ENCODE measurements around the gene DNMT3A.

Gene DNMT3A

DNA sequence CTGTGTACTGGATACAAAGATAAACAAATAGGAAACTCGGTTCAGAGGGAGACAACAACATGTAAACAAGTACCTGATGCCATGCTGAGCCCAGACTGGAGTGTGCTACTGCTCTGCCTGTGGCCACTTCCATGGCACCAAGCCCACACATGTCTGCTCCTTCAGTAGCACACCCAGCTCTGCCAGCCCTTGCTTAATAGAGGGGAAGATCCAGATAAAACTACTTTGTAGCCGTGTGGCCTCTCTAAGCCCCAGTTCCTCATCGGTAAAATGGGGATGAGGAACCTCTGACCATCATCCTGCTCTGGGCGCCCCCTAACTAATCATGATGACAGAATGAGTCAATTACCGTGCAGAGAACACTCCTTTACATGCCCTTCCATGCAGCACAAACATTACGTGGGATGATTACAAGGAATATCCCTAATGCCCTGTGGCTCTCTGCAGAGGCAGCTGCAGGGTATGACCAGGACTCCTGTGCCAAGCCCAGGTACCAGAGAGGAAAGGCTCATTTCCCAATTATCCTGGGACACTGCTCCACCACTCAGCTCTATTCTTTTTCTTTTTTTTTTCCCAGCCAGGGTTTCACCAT lies 34.9 kb downstream of the DNMT3A start:
- Histone ChIP-seq H3K4me1 (ENCODE audit: insufficient read depth, low read length, poor library complexity, severe bottlenecking) (peaks cover 16% of the 10 kb centered on the region), H3K79me2 (ENCODE audit: insufficient read depth, low read length) (no peaks in the 10 kb centered on the region), H3K36me3 (ENCODE audit: insufficient read depth, low read length) (peaks cover 8% of the 10 kb centered on the region; the same call in 1 of the 2 replicates), H3F3A (ENCODE audit: low read depth) (no peaks in the 10 kb centered on the region), H4K20me1 (ENCODE audit: insufficient read depth, low read length, poor library complexity, severe bottlenecking) (no peaks in the 10 kb centered on the region), H3K9me2 (replicated peaks; ENCODE audit: low read depth, low read length) (no peaks in the 10 kb centered on the region), H3K27me3 (ENCODE audit: insufficient read depth, low read length, poor library complexity, severe bottlenecking) (no peaks in the 10 kb centered on the region), H3K4me3 (ENCODE audit: low read length, poor library complexity, severe bottlenecking) (no peak overlapping the region), H3K9ac (ENCODE audit: low read depth, low read length, poor library complexity, severe bottlenecking) (no peak overlapping the region), H3K9me3 (ENCODE audit: insufficient read depth, low read depth, low read length) (no peaks in the 10 kb centered on the region), H3K4me2 (ENCODE audit: low read depth, low read length, poor library complexity, severe bottlenecking) (no peak overlapping the region), H2AFZ (ENCODE audit: low read length) (no peak overlapping the region)
- TF ChIP-seq EZH2phosphoT487 (IDR thresholded peaks at IDR 0.05; ENCODE audit: borderline replicate concordance) (no peak), CTCF (conservative IDR thresholded peaks at IDR 0.05; ENCODE audit: low read length) (no peak)

DNA sequence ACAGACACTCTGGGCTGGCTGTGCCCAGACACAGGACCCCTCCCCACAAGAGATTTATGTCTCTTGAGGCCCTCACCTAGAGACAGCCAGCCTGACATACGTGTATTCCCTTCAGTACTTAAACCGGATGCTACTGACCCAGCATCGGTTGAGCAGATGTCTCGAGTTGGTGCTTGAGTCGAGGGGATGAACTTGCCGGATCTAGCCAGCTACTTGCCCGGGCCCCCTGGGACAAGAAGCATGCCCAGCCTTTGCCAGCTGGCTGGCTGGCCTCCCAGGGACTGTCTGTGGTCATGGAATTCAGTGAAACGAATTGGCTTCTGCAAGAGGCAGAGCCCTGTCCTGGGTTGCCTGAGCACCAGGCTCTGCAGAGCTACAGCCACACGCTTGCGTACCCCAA lies 36.0 kb downstream of the DNMT3A start:
- H3F3A ChIP-seq (ENCODE audit: low read depth) = peaks cover 3% of the 10 kb centered on the region; the same call in 1 of the 2 replicates
- no peak overlapping the region for H3K4me2 ChIP-seq (ENCODE audit: low read depth, low read length, poor library complexity, severe bottlenecking)
- H4K20me1 ChIP-seq (ENCODE audit: insufficient read depth, low read length, poor library complexity, severe bottlenecking) = no peaks in the 10 kb centered on the region
- H3K9ac ChIP-seq (ENCODE audit: low read depth, low read length, poor library complexity, severe bottlenecking) = no peak overlapping the region
- H2AFZ ChIP-seq (ENCODE audit: low read length) = no peak overlapping the region
- H3K4me1 ChIP-seq (ENCODE audit: insufficient read depth, low read length, poor library complexity, severe bottlenecking) = peaks cover 24% of the 10 kb centered on the region
- no peaks in the 10 kb centered on the region for H3K9me3 ChIP-seq (ENCODE audit: insufficient read depth, low read depth, low read length)
- H3K36me3 ChIP-seq (ENCODE audit: insufficient read depth, low read length) = peaks cover 8% of the 10 kb centered on the region; the same call in 1 of the 2 replicates
- no peak for TF ChIP-seq CTCF (conservative IDR thresholded peaks at IDR 0.05; ENCODE audit: low read length)
- no peak for TF ChIP-seq EZH2phosphoT487 (IDR thresholded peaks at IDR 0.05; ENCODE audit: borderline replicate concordance)
- H3K27me3 ChIP-seq (ENCODE audit: insufficient read depth, low read length, poor library complexity, severe bottlenecking) = no peaks in the 10 kb centered on the region
- H3K9me2 ChIP-seq (replicated peaks; ENCODE audit: low read depth, low read length) = no peaks in the 10 kb centered on the region
- no peaks in the 10 kb centered on the region for H3K79me2 ChIP-seq (ENCODE audit: insufficient read depth, low read length)
- H3K4me3 ChIP-seq (ENCODE audit: low read length, poor library complexity, severe bottlenecking) = no peak overlapping the region

DNA sequence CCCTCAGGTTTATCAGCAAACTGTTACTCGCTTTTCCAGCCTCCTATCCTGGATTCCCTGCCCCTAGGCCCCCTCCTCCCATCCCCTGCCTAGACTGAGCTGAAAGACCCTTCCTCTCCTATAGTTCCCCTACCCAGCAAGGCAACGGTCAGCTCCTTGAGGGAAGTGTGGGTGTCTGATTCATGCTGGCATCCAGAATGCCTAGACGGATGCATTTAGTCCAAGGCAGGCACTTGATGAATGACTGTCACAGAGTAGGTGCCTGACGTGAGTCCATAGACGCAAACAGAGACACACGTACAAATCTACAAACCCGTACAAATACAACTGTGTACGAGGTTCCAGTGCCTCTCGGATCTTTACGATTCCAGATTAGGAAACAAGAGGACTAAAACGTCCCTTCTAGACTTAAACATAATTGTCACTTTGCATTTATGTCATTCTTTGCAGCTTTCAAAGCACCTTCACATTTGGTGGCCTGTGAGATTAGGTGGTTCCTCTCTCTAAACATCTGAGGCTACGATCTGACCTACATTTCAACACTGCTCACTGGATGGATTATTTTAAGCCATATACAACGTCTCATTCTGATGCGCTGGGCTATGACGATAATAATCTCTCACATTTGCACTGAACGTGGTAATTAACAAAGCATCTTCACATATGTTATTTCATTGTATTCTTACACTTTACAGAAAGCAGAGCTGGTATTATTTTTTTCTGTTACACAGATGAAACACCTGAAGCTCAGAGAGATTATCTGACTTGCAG lies 36.7 kb downstream of the DNMT3A start:
- H2AFZ ChIP-seq (ENCODE audit: low read length) = no peak overlapping the region
- no peaks in the 10 kb centered on the region for H3K27me3 ChIP-seq (ENCODE audit: insufficient read depth, low read length, poor library complexity, severe bottlenecking)
- no peaks in the 10 kb centered on the region for H3K79me2 ChIP-seq (ENCODE audit: insufficient read depth, low read length)
- H3K4me1 ChIP-seq (ENCODE audit: insufficient read depth, low read length, poor library complexity, severe bottlenecking) = peaks cover 17% of the 10 kb centered on the region
- no peak for TF ChIP-seq EZH2phosphoT487 (IDR thresholded peaks at IDR 0.05; ENCODE audit: borderline replicate concordance)
- no peak for TF ChIP-seq CTCF (conservative IDR thresholded peaks at IDR 0.05; ENCODE audit: low read length)
- H4K20me1 ChIP-seq (ENCODE audit: insufficient read depth, low read length, poor library complexity, severe bottlenecking) = no peaks in the 10 kb centered on the region
- H3K9me3 ChIP-seq (ENCODE audit: insufficient read depth, low read depth, low read length) = no peaks in the 10 kb centered on the region
- H3K9ac ChIP-seq (ENCODE audit: low read depth, low read length, poor library complexity, severe bottlenecking) = no peak overlapping the region
- peaks cover 3% of the 10 kb centered on the region; the same call in 1 of the 2 replicates for H3F3A ChIP-seq (ENCODE audit: low read depth)
- no peaks in the 10 kb centered on the region for H3K9me2 ChIP-seq (replicated peaks; ENCODE audit: low read depth, low read length)
- H3K4me3 ChIP-seq (ENCODE audit: low read length, poor library complexity, severe bottlenecking) = no peak overlapping the region
- peaks cover 8% of the 10 kb centered on the region; the same call in 1 of the 2 replicates for H3K36me3 ChIP-seq (ENCODE audit: insufficient read depth, low read length)
- no peak overlapping the region for H3K4me2 ChIP-seq (ENCODE audit: low read depth, low read length, poor library complexity, severe bottlenecking)

Data from Loucy (cell line).